K562 (cell line): Measurements from ENCODE around the gene ZSCAN29. TPM values are rescaled to one million over a fixed set of nuclear protein-coding genes. Genes with fewer than 3 reads are reported as not detected.
A peak's percentile ranks its signal among the peaks of the same experiment; 100 is the strongest.

Experiments
- C11orf30 ChIP-seq: fragments of 450-650 bp; IDR thresholded peaks from 2 replicates; pipeline ENCODE4 v1.6.1; 2016; ENCODE audit warnings: low read depth, mild to moderate bottlenecking
- CUX1 ChIP-seq: fragments of 200-800 bp; sonication (Bioruptor generic); IDR thresholded peaks from 2 replicates; pipeline ENCODE4 v1.6.1; 2016; ENCODE audit warnings: missing genetic modification characterization, missing compliant biosample characterization
- DACH1 ChIP-seq: fragments of 450-650 bp; IDR thresholded peaks from 2 replicates; pipeline ENCODE4 v1.6.1; 2018; ENCODE audit not compliant: partially characterized antibody
- E2F3 ChIP-seq: fragments of 250-450 bp; sonication (Bioruptor Pico); IDR thresholded peaks from 2 replicates; pipeline ENCODE4 v1.4.0; 2020; ENCODE audit warnings: mild to moderate bottlenecking
- FOXJ3 ChIP-seq: sonication (generic); formaldehyde crosslinking; IDR thresholded peaks from 2 replicates; pipeline ENCODE4 v1.4.0; 2020; ENCODE audit warnings: mild to moderate bottlenecking, missing genetic modification reagents
- GTF2E2 ChIP-seq: fragments of 200-800 bp; sonication (Bioruptor generic); IDR thresholded peaks from 2 replicates; pipeline ENCODE4 v1.6.1; 2016; ENCODE audit warnings: missing genetic modification characterization, missing compliant biosample characterization
- HDAC3 ChIP-seq: fragments of 450-650 bp; IDR thresholded peaks from 2 replicates; pipeline ENCODE4 v1.6.1; 2018; ENCODE audit warnings: borderline replicate concordance, mild to moderate bottlenecking, moderate library complexity; ENCODE audit not compliant: partially characterized antibody
- HLTF ChIP-seq: fragments of 450-650 bp; IDR thresholded peaks from 2 replicates; pipeline ENCODE4 v1.6.1; 2016
- MAZ ChIP-seq, 2 experiments: fragments of 450-650 bp in 1 of 2; sonication (generic) in 1 of 2; formaldehyde crosslinking; IDR thresholded peaks in 1 of 2; conservative IDR thresholded peaks in 1 of 2; 2 replicates each; pipeline versions ENCODE4 v1.4.0 to v1.5.0; 2020; ENCODE audit warnings: mild to moderate bottlenecking in 1 of 2, missing genetic modification reagents in 1 of 2
- SAP30 ChIP-seq: fragments of 200-600 bp; sonication (generic); IDR thresholded peaks from 2 replicates; pipeline ENCODE4 v1.6.1; 2012; ENCODE audit warnings: borderline replicate concordance, low read depth, mild to moderate bottlenecking, moderate library complexity, low read length, control low read depth, inconsistent platforms; ENCODE audit not compliant: insufficient read depth, poor library complexity, severe bottlenecking
- SMAD4 ChIP-seq: fragments of 250-450 bp; sonication (Bioruptor Pico); conservative IDR thresholded peaks from 2 replicates; pipeline ENCODE4 v1.8.0; 2021; ENCODE audit warnings: inconsistent platforms, mild to moderate bottlenecking, moderate library complexity
- SRF ChIP-seq, 2 experiments: fragments of 250-450, 450-650 bp in 1 of 2; sonication (Bioruptor Pico) in 1 of 2; sonication (generic) in 1 of 2; formaldehyde crosslinking; IDR thresholded peaks; 2 replicates each; pipeline versions ENCODE4 v1.5.0 to v1.5.1; 2020 to 2022; ENCODE audit warnings: mild to moderate bottlenecking in 1 of 2, missing genetic modification reagents in 1 of 2
- THAP12 ChIP-seq: fragments of 250-450 bp; sonication (Bioruptor Pico); IDR thresholded peaks from 2 replicates; pipeline ENCODE4 v1.9.0; 2021; ENCODE audit warnings: mild to moderate bottlenecking, inconsistent platforms
- ZBTB9 ChIP-seq: fragments of 450-650 bp; formaldehyde crosslinking; IDR thresholded peaks from 2 replicates; pipeline ENCODE4 v1.4.0; 2020; ENCODE audit warnings: mild to moderate bottlenecking, moderate library complexity
- ZEB2 ChIP-seq: fragments of 450-650 bp; IDR thresholded peaks from 2 replicates; pipeline ENCODE4 v1.6.1; 2016
- ZNF830 ChIP-seq: fragments of 250-450 bp; sonication (Bioruptor Pico); IDR thresholded peaks from 2 replicates; pipeline ENCODE4 v1.5.0; 2021; ENCODE audit warnings: mild to moderate bottlenecking
- polyA plus RNA-seq, 8 experiments: library from polyadenylated mRNA; depleted of rRNA in 4 of 8; stranded (reverse) in 5 of 8; unstranded in 3 of 8; fragments of >200 nt; fragmentation: Nextera tagmentation in 2 of 8; fragmentation: Illumina TruSeq in 1 of 8; extraction: Ambion mirVana in 2 of 8; extraction: Trizol in 1 of 8; gene quantifications; 2 replicates each; pipeline versions ENCODE4 v1.2.1 to v1.2.3, GENCODE V29; 2011 to 2014; ENCODE audit warnings: inconsistent platforms in 1 of 8, missing spikeins in 1 of 8
- total RNA-seq, 7 experiments: library from RNA; depleted of rRNA in 6 of 7; stranded (reverse); fragments of >200 nt in 6 of 7; fragmentation: Illumina TruSeq in 2 of 7; extraction: Trizol in 2 of 7; gene quantifications; 2 replicates each; pipeline versions ENCODE4 v1.2.1 to v1.2.3, GENCODE V29; 2011 to 2021; ENCODE audit warnings: low replicate concordance in 1 of 7

ZSCAN29 gene
- total and polyA plus RNA-seq, 9 of the 15 experiments (the other 6 are each of a cell fraction or from before 2014, with no cell fraction given) = 2.5 to 28.6 (median 19.7) TPM

GRCh38 chr15:43329960-43330779 is 40.7 kb downstream of the ZSCAN29 start, which contains the start of gene LCMT2 (continued):
- TF ChIP-seq CUX1 (CRISPR knock-in tag) = no peak
- TF ChIP-seq ZEB2 = 0 out of 2 replicates have a peak, but pooled peaks have one; percentile 46
- peak; percentile 94 for TF ChIP-seq E2F3 (CRISPR knock-in tag)
- peak; percentile 78 for TF ChIP-seq GTF2E2 (tag)
- TF ChIP-seq ZNF830 (CRISPR knock-in tag) = 0 out of 2 replicates have a peak, but pooled peaks have one; percentile 14
- peak; percentile 91 for TF ChIP-seq SAP30
- 0 out of 2 replicates have a peak, but pooled peaks have one; percentile 21 for TF ChIP-seq ZBTB9 (CRISPR knock-in tag)
- TF ChIP-seq HLTF = 0 out of 2 replicates have a peak, but pooled peaks have one; percentile 11
- TF ChIP-seq THAP12 = peak; percentile 65; the same call in 1 of the 2 replicates
- TF ChIP-seq DACH1 = no peak
- TF ChIP-seq SRF (CRISPR knock-in tag; IDR thresholded peaks at IDR 0.05) = peak in 1 of 2 experiments; percentile 49; a peak in 1 of 4 replicates
- TF ChIP-seq C11orf30 = peak; percentile 90
- no peak for TF ChIP-seq HDAC3
- peak; percentile 9 to 42; a peak in 2 of 4 replicates for TF ChIP-seq MAZ (CRISPR knock-in tag; conservative IDR thresholded peaks at IDR 0.05 in 1 of 2, IDR thresholded peaks at IDR 0.05 in 1 of 2)
- no peak for TF ChIP-seq FOXJ3 (CRISPR knock-in tag)
- TF ChIP-seq SMAD4 (CRISPR knock-in tag) = peak; percentile 50; the same call in 1 of the 2 replicates
